C4-2B (cell line): ENCODE results near the gene RUVBL1.
A peak's percentile ranks its signal among the peaks of the same experiment; 100 is the strongest.

Source experiments
- H3K27ac ChIP-seq: fragments of 450-650 bp; 2 replicates; pipeline ENCODE4 v1.5.1; 2017
- CTCF ChIP-seq: fragments of 450-650 bp; conservative IDR thresholded peaks from 2 replicates; pipeline ENCODE4 v1.5.1; 2017; ENCODE audit warnings: mild to moderate bottlenecking
- ZFX ChIP-seq: fragments of 450-650 bp; IDR thresholded peaks from 2 replicates; pipeline ENCODE4 v1.6.1; 2017

Gene RUVBL1

GRCh38 chr3:128081226-128081625 is 42.4 kb downstream of the RUVBL1 start:
- TF ChIP-seq ZFX (no peak), CTCF (no peak)
- 0 out of 2 replicates have a peak overlapping the region, but pooled peaks have one; percentile 1 for H3K27ac ChIP-seq

- TF ChIP-seq ZFX (no peak), CTCF (no peak)
- H3K27ac ChIP-seq, result no peak overlapping the region
Observed at GRCh38 chr3:128080323-128081080, 43.1 kb downstream of the RUVBL1 start.

- TF ChIP-seq ZFX (no peak), CTCF (no peak)
Observed at GRCh38 chr3:128079823-128080222, 43.8 kb downstream of the RUVBL1 start.

DNA sequence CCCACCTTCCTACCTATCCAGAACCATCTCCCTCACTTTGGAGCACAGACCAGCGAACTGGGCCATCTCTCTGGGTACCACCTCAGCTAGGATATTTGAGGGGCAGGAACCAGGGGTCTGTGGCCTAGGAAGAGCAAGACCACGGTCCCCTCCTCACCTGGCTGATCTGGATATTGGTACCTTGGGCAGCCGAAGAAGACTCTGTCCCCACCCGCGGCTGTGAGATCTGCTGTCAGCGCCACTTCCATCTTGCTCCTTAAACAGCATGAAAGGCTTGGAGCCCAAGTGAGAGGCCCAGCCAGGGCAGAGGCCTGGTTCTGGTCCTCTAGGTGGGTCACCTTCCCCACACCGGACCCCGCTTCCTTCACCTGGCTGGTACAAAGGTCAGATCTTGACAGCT is 44.7 kb downstream of the RUVBL1 start:
- no peak overlapping the region for H3K27ac ChIP-seq
- TF ChIP-seq CTCF, result no peak
- TF ChIP-seq ZFX, result no peak

More at GRCh38 chr3:128079823-128080222, 43.8 kb downstream of the RUVBL1 start:
- no peak overlapping the region for H3K27ac ChIP-seq

DNA sequence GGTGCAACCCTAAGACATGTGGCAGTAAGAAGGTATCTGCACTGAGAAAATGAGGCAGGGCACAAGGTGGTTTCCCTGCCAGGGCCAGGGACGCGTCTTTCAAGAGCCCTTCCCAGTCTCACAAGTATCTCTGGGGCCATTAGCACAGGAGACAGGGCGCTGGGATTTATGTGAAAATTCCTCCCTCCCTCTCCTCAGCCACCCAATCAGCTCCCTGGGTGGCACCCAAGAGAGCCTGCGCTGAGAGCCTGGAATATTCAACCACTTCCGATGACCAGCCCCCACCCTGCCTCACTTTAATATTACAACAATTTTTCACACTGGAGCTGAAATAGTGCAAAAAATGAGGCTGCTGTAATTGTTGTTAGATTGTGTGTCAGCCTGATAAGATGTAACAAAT is 45.3 kb downstream of the RUVBL1 start:
- H3K27ac ChIP-seq, result 0 out of 2 replicates have a peak overlapping the region, but pooled peaks have one; percentile 4
- TF ChIP-seq CTCF, result no peak
- TF ChIP-seq ZFX, result no peak

DNA sequence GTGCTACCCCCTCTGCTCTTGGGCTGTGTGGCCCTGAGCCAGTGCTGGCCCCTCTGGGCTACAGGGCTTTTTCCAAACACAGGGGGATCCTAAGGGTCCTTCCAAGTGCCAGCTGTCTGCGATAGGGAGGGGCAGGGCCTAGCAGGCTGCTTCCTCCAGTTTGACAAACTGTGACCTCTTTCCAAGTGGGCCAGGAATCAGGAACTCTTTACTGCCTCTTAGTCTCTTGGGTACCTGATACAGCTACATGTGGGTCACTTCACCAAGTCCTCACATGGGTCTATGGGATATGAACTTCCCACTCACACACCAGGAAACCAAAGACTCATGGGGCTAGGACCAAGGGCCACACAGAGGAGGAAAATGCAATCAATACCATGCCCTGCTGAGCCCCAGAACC is 45.9 kb downstream of the RUVBL1 start:
- 0 out of 2 replicates have a peak overlapping the region, but pooled peaks have one; percentile 4 for H3K27ac ChIP-seq

More for the DNA sequence above, 45.9 kb downstream of the RUVBL1 start:
- TF ChIP-seq ZFX, result no peak
- TF ChIP-seq CTCF, result no peak
